ENCODE measurements around the gene PIPOX. TPM values are rescaled to one million over a fixed set of nuclear protein-coding genes. Genes with fewer than 3 reads are reported as not detected.

The PIPOX gene
- total RNA-seq, 2 donors from 2014 or later, result 3.1 TPM; not detected in 1

- DNase-seq (no peak), ATAC-seq (no peak)
- Histone ChIP-seq H3K27ac (no peak overlapping the region), H3K36me3 (replicated peaks in 1 of 2; ENCODE audit: insufficient read depth in 1 of 2, low read depth in 2 of 2) (no peaks in the 10 kb centered on the region), H3K4me3 (no peak overlapping the region), H3K27me3 (peaks cover 0 to 5% of the 10 kb centered on the region in 2 donors), H3K9me3 (no peaks in the 10 kb centered on the region), H3K4me1 (peaks cover 13% of the 10 kb centered on the region)
- WGBS, 2 donors, result 33 to 41% methylated on average over 3 of the region's 3 CpGs
- intact Hi-C loops (cut with DNase I), result no loop called here
- no peak for TF ChIP-seq POLR2A (IDR thresholded peaks at IDR 0.05)
- no peak for TF ChIP-seq CTCF (IDR thresholded peaks at IDR 0.05)
Measured at GRCh38 chr17:29010129-29010528, 32.8 kb upstream of the PIPOX start.

DNA sequence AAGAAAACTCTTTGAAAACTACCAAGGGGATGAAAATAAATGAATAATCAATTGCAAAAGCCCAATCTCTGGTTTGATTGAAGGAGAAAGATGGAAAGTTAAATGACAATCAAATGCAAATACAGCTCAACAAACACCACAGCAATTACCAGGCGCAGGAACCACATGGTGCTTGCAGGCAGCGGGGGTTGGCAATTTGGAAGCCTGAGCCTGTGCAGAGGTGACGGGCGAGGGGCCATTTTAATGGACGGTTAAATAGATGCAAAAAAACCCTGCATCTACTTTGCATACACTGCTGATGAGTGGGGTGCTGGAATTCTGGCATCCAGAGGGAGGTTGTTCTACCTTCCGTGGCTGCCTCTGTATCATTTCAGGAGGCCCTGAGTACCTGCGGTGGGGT lies 32.4 kb upstream of the PIPOX start:
- no peak overlapping the region for H3K27ac ChIP-seq
- 73 to 84% methylated on average over 7 of the region's 7 CpGs for WGBS, 2 donors

GRCh38 chr17:29012535-29012934 lies 30.4 kb upstream of the PIPOX start:
- Histone ChIP-seq H3K4me3 (no peak overlapping the region), H3K27ac (no peak overlapping the region), H3K27me3 (no peaks in the 10 kb centered on the region), H3K36me3 (replicated peaks in 1 of 2; ENCODE audit: insufficient read depth in 1 of 2, low read depth in 2 of 2) (no peaks in the 10 kb centered on the region), H3K9me3 (no peaks in the 10 kb centered on the region), H3K4me1 (no peaks in the 10 kb centered on the region)
- no peak for ATAC-seq
- TF ChIP-seq CTCF (IDR thresholded peaks at IDR 0.05) (no peak), POLR2A (IDR thresholded peaks at IDR 0.05) (no peak)
- 83 to 89% methylated on average over 1 of the region's 1 CpG for WGBS, 2 donors
- intact Hi-C loops (cut with DNase I), result no loop called here
- DNase-seq, result no peak

More for the DNA sequence above, 32.4 kb upstream of the PIPOX start:
- no peaks in the 10 kb centered on the region for H3K36me3 ChIP-seq (replicated peaks in 1 of 2; ENCODE audit: insufficient read depth in 1 of 2, low read depth in 2 of 2)
- H3K4me1 ChIP-seq, result peaks cover 9% of the 10 kb centered on the region
- DNase-seq, result no peak
- TF ChIP-seq CTCF (IDR thresholded peaks at IDR 0.05), result no peak
- TF ChIP-seq POLR2A (IDR thresholded peaks at IDR 0.05), result no peak
- no peak for ATAC-seq
- H3K4me3 ChIP-seq, result no peak overlapping the region
- peaks cover 0 to under 1% of the 10 kb centered on the region in 2 donors for H3K27me3 ChIP-seq
- intact Hi-C loops (cut with DNase I), result no loop called here
- H3K9me3 ChIP-seq, result no peaks in the 10 kb centered on the region

DNA sequence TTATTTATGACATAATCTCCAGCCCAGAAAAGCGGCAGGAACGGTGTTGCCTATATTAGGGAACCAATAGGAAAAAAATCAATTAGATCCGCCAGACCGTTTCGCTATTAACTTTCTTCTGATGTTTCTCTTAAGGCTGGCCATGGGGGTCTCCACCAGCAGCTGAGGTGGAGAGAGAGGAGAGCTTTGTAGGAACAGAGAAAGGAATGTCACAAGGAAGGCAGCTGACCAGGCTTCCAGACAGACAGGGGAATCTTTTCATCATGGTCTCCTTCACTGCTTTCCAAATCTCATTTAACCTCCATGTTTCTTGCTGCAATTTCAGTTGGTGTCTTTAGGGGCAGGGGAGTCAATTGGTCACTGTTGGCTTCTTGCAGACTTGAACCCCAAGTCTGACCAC lies 28.2 kb upstream of the PIPOX start:
- H3K27me3 ChIP-seq, result no peaks in the 10 kb centered on the region
- peaks cover 4% of the 10 kb centered on the region for H3K4me1 ChIP-seq
- H3K4me3 ChIP-seq, result no peak overlapping the region
- ATAC-seq (no peak), DNase-seq (no peak)
- intact Hi-C loops (cut with DNase I), result no loop called here
- 54 to 57% methylated on average over 5 of the region's 5 CpGs for WGBS, 2 donors
- TF ChIP-seq CTCF (IDR thresholded peaks at IDR 0.05) (no peak), POLR2A (IDR thresholded peaks at IDR 0.05) (no peak)
- H3K36me3 ChIP-seq (replicated peaks in 1 of 2; ENCODE audit: insufficient read depth in 1 of 2, low read depth in 2 of 2), result no peaks in the 10 kb centered on the region
- no peaks in the 10 kb centered on the region for H3K9me3 ChIP-seq
- H3K27ac ChIP-seq, result no peak overlapping the region

DNA sequence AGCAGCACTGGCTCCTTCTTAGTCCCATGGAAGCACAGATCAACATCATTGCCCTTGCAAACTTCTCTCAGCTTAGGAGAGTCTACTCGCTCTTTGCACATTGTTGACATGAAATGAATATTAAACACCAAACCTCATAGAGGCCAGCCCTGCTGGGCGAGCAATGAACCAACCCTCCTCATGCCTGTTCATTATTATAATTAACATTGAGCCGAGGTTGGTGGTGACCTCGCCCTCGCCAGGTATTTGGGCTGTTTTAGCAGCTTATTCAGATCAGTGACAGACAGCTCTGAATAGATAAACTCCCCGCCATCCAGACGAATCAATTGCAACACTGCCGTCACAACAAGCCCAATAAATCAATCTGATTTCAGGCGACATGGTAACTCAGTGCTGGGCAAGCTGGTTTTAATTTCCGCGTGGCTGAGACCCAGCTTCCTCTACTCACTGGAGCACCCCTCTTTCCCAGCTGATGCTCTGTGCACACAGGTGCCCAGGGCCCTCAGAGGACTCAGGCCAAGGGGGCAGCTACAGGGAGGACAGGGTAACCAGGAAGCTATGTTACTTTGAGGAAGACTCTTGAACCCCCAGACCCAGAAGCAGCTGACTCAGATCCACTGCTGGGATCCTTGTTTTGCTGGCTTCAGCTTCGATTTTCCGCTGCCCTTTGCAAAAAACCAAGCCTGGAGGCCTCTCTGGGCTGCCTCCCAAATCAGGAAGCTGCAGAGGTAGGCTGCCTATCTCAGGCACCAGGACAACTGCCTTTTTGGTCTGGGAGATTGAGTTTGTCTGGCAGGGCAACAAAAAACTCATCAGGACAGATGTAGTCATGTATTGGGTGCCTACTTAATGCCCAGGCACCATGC lies 26.4 kb upstream of the PIPOX start:
- no peak for ATAC-seq
- Histone ChIP-seq H3K36me3 (replicated peaks in 1 of 2; ENCODE audit: insufficient read depth in 1 of 2, low read depth in 2 of 2) (no peaks in the 10 kb centered on the region), H3K27ac (no peak overlapping the region), H3K27me3 (no peaks in the 10 kb centered on the region), H3K4me1 (peaks cover 10% of the 10 kb centered on the region), H3K4me3 (no peak overlapping the region), H3K9me3 (no peaks in the 10 kb centered on the region)
- 46 to 51% methylated on average over 11 to 13 of the region's 13 CpGs for WGBS, 2 donors
- TF ChIP-seq POLR2A (IDR thresholded peaks at IDR 0.05) (no peak), CTCF (IDR thresholded peaks at IDR 0.05) (no peak)
- intact Hi-C loops (cut with DNase I), result no loop called here
- no peak for DNase-seq
